Prostate gland (tissue), 2 donors: ENCODE data around the gene ZNF385D. TPM values are rescaled to one million over a fixed set of nuclear protein-coding genes. Genes with fewer than 3 reads are reported as not detected.

Experiments used
- DNase-seq: peaks from one replicate; pipeline ENCODE4 v3.0.0-alpha.2; 2019; ENCODE audit warnings: low spot score
- H3K27ac ChIP-seq, 2 donors: fragments of 200-600 bp; sonication (generic); 2 replicates each; pipeline ENCODE4 v1.5.1; 2017 to 2019
- H3K27me3 ChIP-seq: fragments of 200-600 bp; sonication (generic); replicated peaks from 2 replicates; pipeline ENCODE4 v1.5.1; 2019; ENCODE audit not compliant: insufficient read depth
- H3K36me3 ChIP-seq, 2 donors: fragments of 200-600 bp; sonication (generic); 1 replicate in 1 of 2; 2 replicates in 1 of 2; pipeline versions ENCODE4 v1.5.1 to v1.8.1; 2017 to 2019
- H3K4me1 ChIP-seq: fragments of 200-600 bp; sonication (generic); replicated peaks from 2 replicates; pipeline ENCODE4 v1.5.1; 2019
- H3K4me3 ChIP-seq, 2 donors: fragments of 200-600 bp; sonication (generic); 2 replicates each; pipeline ENCODE4 v1.5.1; 2017 to 2019
- H3K9me3 ChIP-seq: fragments of 200-600 bp; sonication (generic); 2 replicates; pipeline ENCODE4 v1.5.1; 2017
- POLR2A ChIP-seq: fragments of 450-650 bp; IDR thresholded peaks from one replicate; pipeline ENCODE4 v1.6.1; 2016; ENCODE audit warnings: antibody characterized with exemption, mild to moderate bottlenecking
- POLR2AphosphoS5 ChIP-seq: sonication (generic); formaldehyde crosslinking; IDR thresholded peaks from one replicate; pipeline ENCODE4 v1.6.1; 2017; ENCODE audit warnings: antibody characterized with exemption
- WGBS: methylation state at CpG from one replicate; pipeline ENCODE4 v1.1.5; 2018; 5-methylcytosine and 5-hydroxymethylcytosine counted together
- intact Hi-C: fragments of 100-400 bp; cut with DNase I; formaldehyde crosslinking; loops from one replicate; pipeline ENCODE4 v1.14.2; 2022
- total RNA-seq, 2 donors: library from RNA; depleted of rRNA; stranded (reverse); fragments of >200 nt; gene quantifications; one replicate each; pipeline ENCODE4 v1.1.0, GENCODE V29; 2016
- TF ChIP-seq, protein P1 (sequence below), 4 experiments: fragments of 200-600 bp in 2 of 4; fragments of 450-650 bp in 2 of 4; sonication (generic) in 2 of 4; IDR thresholded peaks; 1 replicate in 3 of 4; 2 replicates in 1 of 4; pipeline ENCODE4 v1.5.1; 2016 to 2019; ENCODE audit warnings: antibody characterized with exemption in 4 of 4, mild to moderate bottlenecking in 2 of 4, moderate library complexity in 2 of 4

ZNF385D gene
- total RNA-seq, 2 donors from 2014 or later, result 1.0 to 5.9 TPM

DNA sequence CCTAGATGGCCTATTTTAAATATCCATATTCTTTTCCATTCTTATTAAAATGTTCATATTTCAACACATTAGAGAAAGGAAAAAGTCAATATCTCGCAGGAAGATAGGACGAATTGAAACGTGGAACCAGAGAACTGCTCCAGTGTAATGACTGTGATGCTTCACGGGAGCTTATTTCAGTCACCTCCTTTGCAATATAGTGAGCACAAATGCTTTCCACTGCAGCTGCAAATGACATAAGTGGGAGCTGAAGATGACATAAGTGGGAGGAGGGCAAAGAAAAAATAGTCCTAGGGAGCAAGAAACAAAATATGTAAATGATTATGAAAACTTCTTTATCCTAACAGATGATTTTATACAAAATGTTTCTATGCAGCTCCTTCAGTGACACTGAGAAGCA lies 324.1 kb downstream of the ZNF385D start:
- no peaks in the 10 kb centered on the region for H3K4me1 ChIP-seq
- TF ChIP-seq, protein P1, sequence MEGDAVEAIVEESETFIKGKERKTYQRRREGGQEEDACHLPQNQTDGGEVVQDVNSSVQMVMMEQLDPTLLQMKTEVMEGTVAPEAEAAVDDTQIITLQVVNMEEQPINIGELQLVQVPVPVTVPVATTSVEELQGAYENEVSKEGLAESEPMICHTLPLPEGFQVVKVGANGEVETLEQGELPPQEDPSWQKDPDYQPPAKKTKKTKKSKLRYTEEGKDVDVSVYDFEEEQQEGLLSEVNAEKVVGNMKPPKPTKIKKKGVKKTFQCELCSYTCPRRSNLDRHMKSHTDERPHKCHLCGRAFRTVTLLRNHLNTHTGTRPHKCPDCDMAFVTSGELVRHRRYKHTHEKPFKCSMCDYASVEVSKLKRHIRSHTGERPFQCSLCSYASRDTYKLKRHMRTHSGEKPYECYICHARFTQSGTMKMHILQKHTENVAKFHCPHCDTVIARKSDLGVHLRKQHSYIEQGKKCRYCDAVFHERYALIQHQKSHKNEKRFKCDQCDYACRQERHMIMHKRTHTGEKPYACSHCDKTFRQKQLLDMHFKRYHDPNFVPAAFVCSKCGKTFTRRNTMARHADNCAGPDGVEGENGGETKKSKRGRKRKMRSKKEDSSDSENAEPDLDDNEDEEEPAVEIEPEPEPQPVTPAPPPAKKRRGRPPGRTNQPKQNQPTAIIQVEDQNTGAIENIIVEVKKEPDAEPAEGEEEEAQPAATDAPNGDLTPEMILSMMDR (IDR thresholded peaks at IDR 0.05), result no peak
- TF ChIP-seq POLR2AphosphoS5 (no peak), POLR2A (no peak)
- no peaks in the 10 kb centered on the region for H3K9me3 ChIP-seq
- H3K36me3 ChIP-seq, result no peaks in the 10 kb centered on the region
- H3K27ac ChIP-seq, result no peak overlapping the region
- DNase-seq, result no peak
- 90% methylated on average over 4 of the region's 4 CpGs for WGBS
- no peaks in the 10 kb centered on the region for H3K27me3 ChIP-seq
- no peak overlapping the region for H3K4me3 ChIP-seq
- intact Hi-C loops, result no loop called here

DNA sequence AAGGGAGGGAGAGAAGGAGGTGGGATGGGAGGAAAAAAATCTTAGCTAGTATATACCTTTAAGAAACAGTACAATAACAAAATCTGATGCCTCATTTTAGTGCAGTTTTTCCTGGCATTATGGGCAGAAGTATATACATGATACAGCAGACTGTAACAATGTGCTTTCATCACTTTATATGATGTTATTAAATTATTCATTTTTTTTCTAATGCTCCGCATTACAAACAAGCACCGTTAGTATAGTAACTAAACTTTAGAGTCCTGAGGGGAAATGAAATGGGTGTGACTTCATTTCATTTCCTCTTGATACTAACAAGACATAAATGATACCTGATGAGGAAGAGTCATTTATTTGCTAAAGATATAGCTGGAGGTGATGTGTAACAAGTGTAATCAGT lies 325.3 kb downstream of the ZNF385D start:
- H3K36me3 ChIP-seq, result no peaks in the 10 kb centered on the region
- H3K27me3 ChIP-seq, result no peaks in the 10 kb centered on the region
- no peak overlapping the region for H3K27ac ChIP-seq
- H3K4me1 ChIP-seq, result no peaks in the 10 kb centered on the region
- H3K4me3 ChIP-seq, result no peak overlapping the region
- no peak for TF ChIP-seq POLR2A
- TF ChIP-seq POLR2AphosphoS5, result no peak
- TF ChIP-seq, protein P1 (IDR thresholded peaks at IDR 0.05), result no peak
- no peak for DNase-seq
- 82% methylated on average over 2 of the region's 2 CpGs for WGBS
- H3K9me3 ChIP-seq, result no peaks in the 10 kb centered on the region
- intact Hi-C loops, result no loop called here

DNA sequence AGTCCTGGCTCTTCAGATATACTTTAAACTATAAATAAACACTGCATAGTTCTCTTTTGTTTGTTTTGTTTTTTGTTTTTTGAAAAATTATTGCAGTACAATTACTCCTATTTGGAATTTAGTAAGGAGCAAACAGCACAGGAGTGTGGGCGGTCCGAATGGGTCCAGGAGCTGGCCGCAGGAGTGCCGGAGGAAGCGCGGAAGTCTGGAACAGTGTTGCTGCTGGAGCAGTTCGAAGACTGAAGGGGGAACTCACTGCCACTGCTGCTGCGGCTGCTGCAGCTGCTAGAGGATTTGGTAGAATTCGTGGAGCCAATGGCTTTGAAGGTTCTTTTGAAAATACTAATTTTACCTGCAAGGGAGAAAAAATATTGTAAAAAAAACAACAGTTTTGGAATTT lies 329.9 kb downstream of the ZNF385D start:
- TF ChIP-seq POLR2AphosphoS5 (no peak), POLR2A (no peak)
- TF ChIP-seq, protein P1 (IDR thresholded peaks at IDR 0.05), result no peak
- no peak for DNase-seq
- Histone ChIP-seq H3K4me1 (no peaks in the 10 kb centered on the region), H3K27ac (no peak overlapping the region), H3K27me3 (no peaks in the 10 kb centered on the region), H3K4me3 (no peak overlapping the region), H3K9me3 (no peaks in the 10 kb centered on the region), H3K36me3 (no peaks in the 10 kb centered on the region)
- intact Hi-C loops, result no loop called here
- WGBS, result 69% methylated on average over 9 of the region's 9 CpGs

DNA sequence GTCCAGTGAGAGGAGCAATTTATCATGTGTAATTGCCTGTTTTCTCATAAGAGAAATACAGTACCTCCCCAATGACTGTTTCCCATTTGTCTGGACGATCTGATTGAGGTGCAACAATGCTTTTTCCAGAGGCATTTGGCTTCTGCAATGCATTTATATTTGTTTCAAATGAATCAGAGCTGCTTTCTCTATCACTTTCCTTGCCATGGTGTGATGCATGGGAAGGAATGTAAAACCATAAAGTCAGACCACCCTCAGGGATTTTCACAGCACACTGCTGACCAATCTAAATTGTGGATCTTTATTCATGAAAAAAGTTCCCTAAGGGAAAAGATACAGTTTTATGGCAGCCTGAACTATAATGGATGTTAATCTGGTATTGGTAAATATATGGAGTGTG lies 333.0 kb downstream of the ZNF385D start:
- no peaks in the 10 kb centered on the region for H3K4me1 ChIP-seq
- no peaks in the 10 kb centered on the region for H3K9me3 ChIP-seq
- H3K27ac ChIP-seq, result no peak overlapping the region
- DNase-seq, result no peak
- intact Hi-C loops, result no loop called here
- TF ChIP-seq, protein P1 (IDR thresholded peaks at IDR 0.05), result no peak
- TF ChIP-seq POLR2A, result no peak
- no peak for TF ChIP-seq POLR2AphosphoS5
- H3K36me3 ChIP-seq, result no peaks in the 10 kb centered on the region
- H3K27me3 ChIP-seq, result no peaks in the 10 kb centered on the region
- 42% methylated on average over 1 of the region's 1 CpG for WGBS
- H3K4me3 ChIP-seq, result no peak overlapping the region

DNA sequence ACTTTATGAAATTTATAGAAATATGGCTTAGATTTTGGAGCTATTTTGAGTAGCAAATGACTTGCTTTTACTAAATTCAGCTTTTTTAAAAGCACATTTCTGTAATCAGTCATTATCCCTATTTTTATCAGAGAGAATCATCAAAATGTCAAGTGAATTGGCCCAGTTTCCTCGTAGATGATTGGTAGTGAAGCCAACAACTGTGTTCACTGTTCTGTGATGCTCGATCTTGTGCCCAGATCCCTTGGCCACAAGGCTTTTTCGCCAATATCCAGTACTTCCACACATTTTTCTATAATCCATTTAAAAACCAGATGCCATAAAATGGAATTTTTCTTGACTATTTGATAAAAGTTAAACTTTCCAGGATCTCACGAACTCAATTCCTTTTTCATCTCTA lies 336.5 kb downstream of the ZNF385D start:
- 73% methylated on average over 4 of the region's 4 CpGs for WGBS
- H3K4me3 ChIP-seq, result no peak overlapping the region

More for the DNA sequence above, 336.5 kb downstream of the ZNF385D start:
- H3K4me1 ChIP-seq, result no peaks in the 10 kb centered on the region
- no peak overlapping the region for H3K27ac ChIP-seq
- H3K9me3 ChIP-seq, result no peaks in the 10 kb centered on the region
- H3K36me3 ChIP-seq, result no peaks in the 10 kb centered on the region
- H3K27me3 ChIP-seq, result no peaks in the 10 kb centered on the region
- intact Hi-C loops, result no loop called here
- DNase-seq, result no peak
- TF ChIP-seq, protein P1 (IDR thresholded peaks at IDR 0.05), result no peak
- TF ChIP-seq POLR2AphosphoS5 (no peak), POLR2A (no peak)
